K562 (cell line): ENCODE measurements around the gene NUP214. TPM values are rescaled to one million over a fixed set of nuclear protein-coding genes. Genes with fewer than 3 reads are reported as not detected.

Experiments
- ATAC-seq: fragments of 200-7000 bp; cut with Tn5 transposase; 3 replicates; pipeline ENCODE4 v1.9.1; 2020; ENCODE audit warnings: moderate library complexity
- BruUV-seq: library from RNA; stranded (reverse); fragments of 400-500 nt; replicated peaks from 2 replicates; lab custom pipeline; 2021; lab: Mats Ljungman, UMichigan
- CTCF ChIA-PET: fragments of 300-600 bp; formaldehyde crosslinking; extraction: SDS; loops from one replicate; lab custom pipeline; 2021; ENCODE audit warnings: low intra/inter-chr PET ratio; lab: Yijun Ruan, JAX
- POLR2A ChIA-PET: fragments of 300-600, 350-650 bp; sonication (Branson Sonifier 250); formaldehyde crosslinking; extraction: SDS; loops from one replicate; lab custom pipeline; 2021; ENCODE audit warnings: antibody characterized with exemption, inconsistent platforms; lab: Yijun Ruan, JAX
- DNase-seq, 4 experiments: peaks; one replicate each; pipeline versions ENCODE4 v3.0.0 to v3.0.0-alpha.2; 2011 to 2018; ENCODE audit warnings: low spot score in 3 of 4, mixed read lengths in 3 of 4; ENCODE audit errors: extremely low read depth in 1 of 4
- FAIRE-seq: peaks from 2 replicates; lab custom pipeline; 2011; peaks lifted over from hg19 to GRCh38; lab: Jason Lieb, UNC
- H2AFZ ChIP-seq: 2 replicates; pipeline ENCODE4 v1.6.0; 2011; ENCODE audit warnings: low read depth, low read length, control low read depth, inconsistent platforms
- H3K27ac ChIP-seq: fragments of 200-600 bp; 3 replicates; pipeline ENCODE4 v1.8.0; 2011; ENCODE audit warnings: low read depth, mild to moderate bottlenecking, control low read depth, inconsistent platforms, low read length, moderate library complexity, mixed read lengths; ENCODE audit errors: extremely low read depth
- H3K27me3 ChIP-seq, 2 experiments: fragments of 300-600 bp in 1 of 2; 2 replicates in 1 of 2; 3 replicates in 1 of 2; pipeline versions ENCODE4 v1.6.0 to v1.8.0; 2011; ENCODE audit warnings: inconsistent platforms in 2 of 2, low read length in 2 of 2, mild to moderate bottlenecking in 1 of 2, mixed read lengths in 1 of 2, moderate library complexity in 1 of 2; ENCODE audit not compliant: control insufficient read depth in 2 of 2, insufficient read depth in 2 of 2
- H3K36me3 ChIP-seq: fragments of 300-600 bp; 3 replicates; pipeline ENCODE4 v1.8.0; 2011; ENCODE audit warnings: mild to moderate bottlenecking, low read length, inconsistent platforms; ENCODE audit not compliant: control insufficient read depth, insufficient read depth
- H3K4me1 ChIP-seq, 2 experiments: fragments of 200-600 bp in 1 of 2; replicated peaks in 1 of 2; 2 replicates in 1 of 2; 3 replicates in 1 of 2; pipeline versions ENCODE4 v1.5.1 to v1.8.0; 2011; ENCODE audit warnings: inconsistent platforms in 2 of 2, low read length in 2 of 2, mild to moderate bottlenecking in 1 of 2, mixed read lengths in 1 of 2, moderate library complexity in 1 of 2; ENCODE audit not compliant: control insufficient read depth in 2 of 2, insufficient read depth in 2 of 2
- H3K4me2 ChIP-seq: 2 replicates; pipeline ENCODE4 v1.6.1; 2011; ENCODE audit warnings: low read length, control low read depth, inconsistent platforms, mixed read lengths; ENCODE audit not compliant: insufficient read depth
- H3K4me3 ChIP-seq: fragments of 200-600 bp; sonication (generic), shearing (Covaris generic); 2 replicates; pipeline ENCODE4 v1.5.1; 2016; ENCODE audit warnings: control low read depth, inconsistent platforms
- H3K79me2 ChIP-seq: fragments of 200-600 bp; 3 replicates; pipeline ENCODE4 v1.8.0; 2011; ENCODE audit warnings: low read length, inconsistent platforms; ENCODE audit not compliant: control insufficient read depth, insufficient read depth
- H3K9ac ChIP-seq, 2 experiments: 2 replicates each; pipeline versions ENCODE4 v1.6.0 to v1.6.1; 2011; ENCODE audit warnings: low read depth in 2 of 2, low read length in 2 of 2, control low read depth in 1 of 2, inconsistent platforms in 1 of 2, mild to moderate bottlenecking in 1 of 2, mixed read lengths in 1 of 2; ENCODE audit not compliant: insufficient read depth in 1 of 2
- H3K9me1 ChIP-seq: one replicate; pipeline ENCODE4 v1.6.0; 2011; ENCODE audit warnings: inconsistent platforms, mild to moderate bottlenecking, low read length, moderate library complexity; ENCODE audit not compliant: control insufficient read depth, insufficient read depth
- H3K9me3 ChIP-seq: replicated peaks from 2 replicates; pipeline ENCODE4 v1.5.1; 2011; ENCODE audit warnings: low read depth, low read length, inconsistent platforms; ENCODE audit not compliant: control insufficient read depth, insufficient read depth
- H4K20me1 ChIP-seq: replicated peaks from 2 replicates; pipeline ENCODE4 v1.6.1; 2011; ENCODE audit warnings: low read length, inconsistent platforms, mixed read lengths; ENCODE audit not compliant: control insufficient read depth, insufficient read depth
- POLR2AphosphoS2 ChIP-seq: IDR thresholded peaks from 2 replicates; pipeline ENCODE4 v1.6.1; 2012; ENCODE audit warnings: low read length, improper control_type of control experiment
- WGBS: fragments of 100-300 bp; shearing (Covaris generic); methylation state at CpG from one replicate; pipeline ENCODE4 v1.1.6; 2016; ENCODE audit warnings: low coverage, mixed read lengths; ENCODE audit not compliant: insufficient coverage; ENCODE audit errors: missing lambda C conversion rate; 5-methylcytosine and 5-hydroxymethylcytosine counted together
- in situ Hi-C: fragments of 300-500 bp; cut with MboI; formaldehyde crosslinking; loops from 4 replicates; pipeline ENCODE4 v1.15.0; 2018; ENCODE audit warnings: inconsistent platforms, mixed read lengths
- intact Hi-C: fragments of 100-400 bp; cut with micrococcal nuclease; formaldehyde crosslinking; loops from 2 replicates; pipeline ENCODE4 v1.14.2; 2022
- polyA plus RNA-seq, 8 experiments: library from polyadenylated mRNA; depleted of rRNA in 4 of 8; stranded (reverse) in 5 of 8; unstranded in 3 of 8; fragments of >200 nt; fragmentation: Nextera tagmentation in 2 of 8; fragmentation: Illumina TruSeq in 1 of 8; extraction: Ambion mirVana in 2 of 8; extraction: Trizol in 1 of 8; gene quantifications; 2 replicates each; pipeline versions ENCODE4 v1.2.1 to v1.2.3, GENCODE V29; 2011 to 2014; ENCODE audit warnings: inconsistent platforms in 1 of 8, missing spikeins in 1 of 8
- total RNA-seq, 7 experiments: library from RNA; depleted of rRNA in 6 of 7; stranded (reverse); fragments of >200 nt in 6 of 7; fragmentation: Illumina TruSeq in 2 of 7; extraction: Trizol in 2 of 7; gene quantifications; 2 replicates each; pipeline versions ENCODE4 v1.2.1 to v1.2.3, GENCODE V29; 2011 to 2021; ENCODE audit warnings: low replicate concordance in 1 of 7
- TF ChIP-seq, protein P1 (sequence below): fragments of 250-450 bp; sonication (Bioruptor Pico); IDR thresholded peaks from 2 replicates; pipeline ENCODE4 v1.8.0; 2022; ENCODE audit warnings: inconsistent platforms
- TF ChIP-seq, protein P2 (sequence below): sonication (generic); formaldehyde crosslinking; IDR thresholded peaks from 2 replicates; pipeline ENCODE4 v1.8.1; 2023; ENCODE audit warnings: mild to moderate bottlenecking, missing genetic modification reagents
- TF ChIP-seq, protein P3 (sequence below): sonication (generic); formaldehyde crosslinking; IDR thresholded peaks from 2 replicates; pipeline ENCODE4 v1.8.1; 2023; ENCODE audit warnings: mild to moderate bottlenecking, missing genetic modification reagents, moderate library complexity
- TF ChIP-seq, protein P4 (sequence below): sonication (generic); formaldehyde crosslinking; IDR thresholded peaks from 2 replicates; pipeline ENCODE4 v1.8.1; 2023; ENCODE audit warnings: mild to moderate bottlenecking, missing genetic modification reagents
- TF ChIP-seq, protein P5 (sequence below), 2 experiments: fragments of 450-650 bp in 1 of 2; sonication (generic) in 1 of 2; formaldehyde crosslinking in 1 of 2; IDR thresholded peaks in 1 of 2; conservative IDR thresholded peaks in 1 of 2; 2 replicates each; pipeline versions ENCODE4 v1.6.1 to v1.8.1; 2016 to 2023; ENCODE audit warnings: mild to moderate bottlenecking in 2 of 2, moderate library complexity in 2 of 2, inconsistent platforms in 1 of 2, missing genetic modification reagents in 1 of 2

The NUP214 gene
- total and polyA plus RNA-seq, 9 of the 15 experiments (the other 6 are each of a cell fraction or from before 2014, with no cell fraction given), result 56.9 to 332 (median 97.1) TPM

DNA sequence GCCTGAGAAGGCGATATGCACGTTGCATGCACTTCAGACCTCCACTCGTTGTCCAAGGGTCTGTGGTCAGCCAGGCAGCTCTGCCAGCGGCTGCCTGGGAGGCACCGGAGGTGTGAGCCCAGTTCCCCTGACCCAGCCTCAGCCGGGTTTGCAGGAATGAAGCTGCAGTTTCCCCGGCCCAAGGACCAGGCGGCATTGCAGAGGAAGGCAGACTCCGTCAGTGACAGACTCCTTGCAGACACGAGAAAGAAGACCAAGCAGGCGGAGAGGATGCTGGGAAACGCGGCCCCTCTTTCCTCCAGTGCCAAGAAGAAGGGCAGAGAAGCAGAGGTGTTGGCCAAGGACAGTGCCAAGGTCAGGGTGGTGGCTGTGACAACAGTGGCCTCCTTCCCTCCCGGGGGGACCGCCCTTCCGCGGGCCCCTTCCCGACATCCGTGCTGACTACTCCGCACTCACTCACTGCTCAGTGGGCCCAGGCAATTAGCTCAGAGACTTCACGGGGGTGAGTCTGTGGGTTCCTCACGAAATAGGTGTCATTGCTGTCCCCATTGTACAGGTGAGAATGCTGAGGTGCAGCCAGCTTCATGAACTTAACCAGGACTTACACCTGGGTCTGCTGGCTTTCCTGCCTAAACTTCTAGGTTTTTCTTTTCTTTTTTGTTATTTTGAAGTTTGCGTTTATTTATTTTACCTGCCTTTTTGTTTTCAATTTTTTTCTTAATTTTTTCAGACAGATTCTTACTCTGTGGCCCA, 39.8 kb upstream of the NUP214 start:
- 18% methylated on average over 23 of the region's 23 CpGs for WGBS
- CTCF ChIA-PET, result interaction anchor here (0.6 kb wide), 2 partner anchors 9 to 87 kb away, joined by 3 read pairs; no protein-coding TSS in a partner anchor
- Histone ChIP-seq H3K4me2 (no peak overlapping the region), H3K27ac (no peak overlapping the region), H3K9ac (peak overlapping the region in 1 of 2 experiments; percentile 61; a peak in 2 of 4 replicates), H3K4me1 (peaks cover 0 to 12% of the 10 kb centered on the region in 2 experiments; a peak in 2 of 5 replicates), H3K4me3 (no peak overlapping the region), H3K27me3 (peaks cover 76 to 86% of the 10 kb centered on the region in 2 experiments), H4K20me1 (peaks cover 47% of the 10 kb centered on the region), H2AFZ (peak overlapping the region; percentile 2; the same call in 1 of the 2 replicates), H3K9me1 (no peaks in the 10 kb centered on the region), H3K36me3 (no peaks in the 10 kb centered on the region), H3K9me3 (no peaks in the 10 kb centered on the region), H3K79me2 (no peaks in the 10 kb centered on the region)
- BruUV-seq, result no TSS peak
- POLR2A ChIA-PET, result interaction anchor here (0.6 to 99.3 kb wide), 4 partner anchors 11 to 188 kb away, joined by 3 to 3336 read pairs (median 1670); partner anchors contain the start of genes AIF1L and NUP214
- intact Hi-C loops (no loop called here), in situ Hi-C loops (no loop called here)
- FAIRE-seq (no peak), DNase-seq (peak in 2 of 4 experiments; percentile 70), ATAC-seq (peak; percentile 4)
- TF ChIP-seq, protein P1, sequence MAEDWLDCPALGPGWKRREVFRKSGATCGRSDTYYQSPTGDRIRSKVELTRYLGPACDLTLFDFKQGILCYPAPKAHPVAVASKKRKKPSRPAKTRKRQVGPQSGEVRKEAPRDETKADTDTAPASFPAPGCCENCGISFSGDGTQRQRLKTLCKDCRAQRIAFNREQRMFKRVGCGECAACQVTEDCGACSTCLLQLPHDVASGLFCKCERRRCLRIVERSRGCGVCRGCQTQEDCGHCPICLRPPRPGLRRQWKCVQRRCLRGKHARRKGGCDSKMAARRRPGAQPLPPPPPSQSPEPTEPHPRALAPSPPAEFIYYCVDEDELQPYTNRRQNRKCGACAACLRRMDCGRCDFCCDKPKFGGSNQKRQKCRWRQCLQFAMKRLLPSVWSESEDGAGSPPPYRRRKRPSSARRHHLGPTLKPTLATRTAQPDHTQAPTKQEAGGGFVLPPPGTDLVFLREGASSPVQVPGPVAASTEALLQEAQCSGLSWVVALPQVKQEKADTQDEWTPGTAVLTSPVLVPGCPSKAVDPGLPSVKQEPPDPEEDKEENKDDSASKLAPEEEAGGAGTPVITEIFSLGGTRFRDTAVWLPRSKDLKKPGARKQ (CRISPR knock-in tag), result no peak
- TF ChIP-seq, protein P2, sequence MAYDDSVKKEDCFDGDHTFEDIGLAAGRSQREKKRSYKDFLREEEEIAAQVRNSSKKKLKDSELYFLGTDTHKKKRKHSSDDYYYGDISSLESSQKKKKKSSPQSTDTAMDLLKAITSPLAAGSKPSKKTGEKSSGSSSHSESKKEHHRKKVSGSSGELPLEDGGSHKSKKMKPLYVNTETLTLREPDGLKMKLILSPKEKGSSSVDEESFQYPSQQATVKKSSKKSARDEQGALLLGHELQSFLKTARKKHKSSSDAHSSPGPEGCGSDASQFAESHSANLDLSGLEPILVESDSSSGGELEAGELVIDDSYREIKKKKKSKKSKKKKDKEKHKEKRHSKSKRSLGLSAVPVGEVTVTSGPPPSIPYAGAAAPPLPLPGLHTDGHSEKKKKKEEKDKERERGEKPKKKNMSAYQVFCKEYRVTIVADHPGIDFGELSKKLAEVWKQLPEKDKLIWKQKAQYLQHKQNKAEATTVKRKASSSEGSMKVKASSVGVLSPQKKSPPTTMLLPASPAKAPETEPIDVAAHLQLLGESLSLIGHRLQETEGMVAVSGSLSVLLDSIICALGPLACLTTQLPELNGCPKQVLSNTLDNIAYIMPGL (CRISPR knock-in tag), result peak; percentile 67; the same call in 1 of the 2 replicates
- TF ChIP-seq, protein P3, sequence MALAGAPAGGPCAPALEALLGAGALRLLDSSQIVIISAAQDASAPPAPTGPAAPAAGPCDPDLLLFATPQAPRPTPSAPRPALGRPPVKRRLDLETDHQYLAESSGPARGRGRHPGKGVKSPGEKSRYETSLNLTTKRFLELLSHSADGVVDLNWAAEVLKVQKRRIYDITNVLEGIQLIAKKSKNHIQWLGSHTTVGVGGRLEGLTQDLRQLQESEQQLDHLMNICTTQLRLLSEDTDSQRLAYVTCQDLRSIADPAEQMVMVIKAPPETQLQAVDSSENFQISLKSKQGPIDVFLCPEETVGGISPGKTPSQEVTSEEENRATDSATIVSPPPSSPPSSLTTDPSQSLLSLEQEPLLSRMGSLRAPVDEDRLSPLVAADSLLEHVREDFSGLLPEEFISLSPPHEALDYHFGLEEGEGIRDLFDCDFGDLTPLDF, result peak; percentile 68; the same call in 1 of the 2 replicates
- no peak for TF ChIP-seq POLR2AphosphoS2
- TF ChIP-seq, protein P4, sequence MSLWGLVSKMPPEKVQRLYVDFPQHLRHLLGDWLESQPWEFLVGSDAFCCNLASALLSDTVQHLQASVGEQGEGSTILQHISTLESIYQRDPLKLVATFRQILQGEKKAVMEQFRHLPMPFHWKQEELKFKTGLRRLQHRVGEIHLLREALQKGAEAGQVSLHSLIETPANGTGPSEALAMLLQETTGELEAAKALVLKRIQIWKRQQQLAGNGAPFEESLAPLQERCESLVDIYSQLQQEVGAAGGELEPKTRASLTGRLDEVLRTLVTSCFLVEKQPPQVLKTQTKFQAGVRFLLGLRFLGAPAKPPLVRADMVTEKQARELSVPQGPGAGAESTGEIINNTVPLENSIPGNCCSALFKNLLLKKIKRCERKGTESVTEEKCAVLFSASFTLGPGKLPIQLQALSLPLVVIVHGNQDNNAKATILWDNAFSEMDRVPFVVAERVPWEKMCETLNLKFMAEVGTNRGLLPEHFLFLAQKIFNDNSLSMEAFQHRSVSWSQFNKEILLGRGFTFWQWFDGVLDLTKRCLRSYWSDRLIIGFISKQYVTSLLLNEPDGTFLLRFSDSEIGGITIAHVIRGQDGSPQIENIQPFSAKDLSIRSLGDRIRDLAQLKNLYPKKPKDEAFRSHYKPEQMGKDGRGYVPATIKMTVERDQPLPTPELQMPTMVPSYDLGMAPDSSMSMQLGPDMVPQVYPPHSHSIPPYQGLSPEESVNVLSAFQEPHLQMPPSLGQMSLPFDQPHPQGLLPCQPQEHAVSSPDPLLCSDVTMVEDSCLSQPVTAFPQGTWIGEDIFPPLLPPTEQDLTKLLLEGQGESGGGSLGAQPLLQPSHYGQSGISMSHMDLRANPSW (CRISPR knock-in tag), result peak; percentile 96; the same call in 1 of the 2 replicates
- TF ChIP-seq, protein P5, sequence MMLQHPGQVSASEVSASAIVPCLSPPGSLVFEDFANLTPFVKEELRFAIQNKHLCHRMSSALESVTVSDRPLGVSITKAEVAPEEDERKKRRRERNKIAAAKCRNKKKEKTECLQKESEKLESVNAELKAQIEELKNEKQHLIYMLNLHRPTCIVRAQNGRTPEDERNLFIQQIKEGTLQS (IDR thresholded peaks at IDR 0.05), result no peak
- TF ChIP-seq, protein P5 (CRISPR knock-in tag; conservative IDR thresholded peaks at IDR 0.05), result peak; percentile 60; the same call in 1 of the 2 replicates
